Thymus (tissue), 14 donors: Measurements from ENCODE around the gene NDUFS6. TPM values are rescaled to one million over a fixed set of nuclear protein-coding genes. Genes with fewer than 3 reads are reported as not detected.

Source experiments
- DNase-seq, 9 donors: peaks; one replicate each; pipeline ENCODE4 v3.0.0-alpha.2; 2013; ENCODE audit warnings: low spot score in 9 of 9, low read depth in 6 of 9, missing footprints in 1 of 9
- H3K27ac ChIP-seq, 2 donors: one replicate each; pipeline ENCODE4 v1.5.1; 2013; ENCODE audit warnings: control low read depth in 1 of 2, low read depth in 1 of 2, low read length in 1 of 2, mild to moderate bottlenecking in 1 of 2, moderate library complexity in 1 of 2
- H3K27me3 ChIP-seq, 2 donors: one replicate each; pipeline ENCODE4 v1.5.1; 2013; ENCODE audit warnings: low read length in 1 of 2; ENCODE audit not compliant: control insufficient read depth in 2 of 2, insufficient read depth in 1 of 2
- H3K36me3 ChIP-seq, 2 donors: one replicate each; pipeline ENCODE4 v1.5.1; 2013; ENCODE audit warnings: low read length in 1 of 2, mild to moderate bottlenecking in 1 of 2, moderate library complexity in 1 of 2; ENCODE audit not compliant: control insufficient read depth in 2 of 2, insufficient read depth in 2 of 2
- H3K4me1 ChIP-seq, 2 donors: one replicate each; pipeline ENCODE4 v1.5.1; 2013; ENCODE audit warnings: low read length in 2 of 2; ENCODE audit not compliant: control insufficient read depth in 2 of 2, insufficient read depth in 2 of 2
- H3K4me3 ChIP-seq, 2 donors: one replicate each; pipeline ENCODE4 v1.5.1; 2013; ENCODE audit warnings: low read length in 2 of 2, control low read depth in 1 of 2, mild to moderate bottlenecking in 1 of 2
- H3K9me3 ChIP-seq, 2 donors: one replicate each; pipeline ENCODE4 v1.5.1; 2013; ENCODE audit warnings: low read length in 1 of 2, mild to moderate bottlenecking in 1 of 2; ENCODE audit not compliant: control insufficient read depth in 2 of 2, insufficient read depth in 1 of 2
- WGBS: extraction: QIAGEN DNeasy Blood & Tissue Kit; methylation state at CpG from one replicate; pipeline ENCODE4 v1.1.7; 2013; 5-methylcytosine and 5-hydroxymethylcytosine counted together
- long read RNA-seq, 10 donors: transcript quantifications; one replicate each; lab custom pipeline, GENCODE V29; 2026
- polyA plus RNA-seq: library from polyadenylated mRNA; stranded (reverse); fragments of 200-250 nt; gene quantifications from one replicate; pipeline ENCODE4 v1.2.3, GENCODE V29; 2013
- total RNA-seq: library from RNA; stranded (reverse); fragments of 120-200 nt; gene quantifications from one replicate; pipeline ENCODE4 v1.2.4, GENCODE V29; 2013
- donor health status: healthy.

Gene NDUFS6
- total RNA-seq, result 42.8 TPM
- 55.0 TPM for polyA plus RNA-seq
- long read RNA-seq, donor 1, transcript NDUFS6-201 (4 exons, 1,082 nt), result major isoform, 8 of 8 reads
- long read RNA-seq, donor 1, partial matches to known transcripts, result 0 of 8 reads
- long read RNA-seq, donor 1, other reads (novel, unspliced or antisense), result 0 of 8 reads
- long read RNA-seq, donor 2, result 0 reads
- long read RNA-seq, donor 3, transcript NDUFS6-201 (4 exons, 1,082 nt), result major isoform, 114 of 152 reads
- long read RNA-seq, donor 3, partial matches to known transcripts, result 27 of 152 reads
- long read RNA-seq, donor 3, other reads (novel, unspliced or antisense), result 8 of 152 reads
- long read RNA-seq, donor 4, transcript NDUFS6-201 (4 exons, 1,082 nt), result major isoform, 31 of 44 reads
- long read RNA-seq, donor 4, partial matches to known transcripts, result 12 of 44 reads
- long read RNA-seq, donor 4, other reads (novel, unspliced or antisense), result 0 of 44 reads
- long read RNA-seq, donor 5, transcript NDUFS6-201 (4 exons, 1,082 nt), result major isoform, 98 of 150 reads
- long read RNA-seq, donor 5, partial matches to known transcripts, result 42 of 150 reads
- long read RNA-seq, donor 5, other reads (novel, unspliced or antisense), result 6 of 150 reads
- long read RNA-seq, donor 6, transcript NDUFS6-201 (4 exons, 1,082 nt), result major isoform, 53 of 65 reads
- long read RNA-seq, donor 6, partial matches to known transcripts, result 5 of 65 reads
- long read RNA-seq, donor 6, other reads (novel, unspliced or antisense), result 5 of 65 reads
- long read RNA-seq, donor 7, transcript NDUFS6-201 (4 exons, 1,082 nt), result major isoform, 43 of 66 reads
- long read RNA-seq, donor 7, partial matches to known transcripts, result 22 of 66 reads
- long read RNA-seq, donor 7, other reads (novel, unspliced or antisense), result 0 of 66 reads
- long read RNA-seq, donor 8, transcript NDUFS6-201 (4 exons, 1,082 nt), result major isoform, 24 of 29 reads
- long read RNA-seq, donor 8, partial matches to known transcripts, result 5 of 29 reads
- long read RNA-seq, donor 8, other reads (novel, unspliced or antisense), result 0 of 29 reads
- long read RNA-seq, donor 9, transcript NDUFS6-201 (4 exons, 1,082 nt), result major isoform, 41 of 51 reads
- long read RNA-seq, donor 9, partial matches to known transcripts, result 5 of 51 reads
- long read RNA-seq, donor 9, other reads (novel, unspliced or antisense), result 5 of 51 reads
- long read RNA-seq, donor 10, transcript NDUFS6-201 (4 exons, 1,082 nt), result major isoform, 47 of 59 reads
- long read RNA-seq, donor 10, partial matches to known transcripts, result 12 of 59 reads
- long read RNA-seq, donor 10, other reads (novel, unspliced or antisense), result 0 of 59 reads

DNA sequence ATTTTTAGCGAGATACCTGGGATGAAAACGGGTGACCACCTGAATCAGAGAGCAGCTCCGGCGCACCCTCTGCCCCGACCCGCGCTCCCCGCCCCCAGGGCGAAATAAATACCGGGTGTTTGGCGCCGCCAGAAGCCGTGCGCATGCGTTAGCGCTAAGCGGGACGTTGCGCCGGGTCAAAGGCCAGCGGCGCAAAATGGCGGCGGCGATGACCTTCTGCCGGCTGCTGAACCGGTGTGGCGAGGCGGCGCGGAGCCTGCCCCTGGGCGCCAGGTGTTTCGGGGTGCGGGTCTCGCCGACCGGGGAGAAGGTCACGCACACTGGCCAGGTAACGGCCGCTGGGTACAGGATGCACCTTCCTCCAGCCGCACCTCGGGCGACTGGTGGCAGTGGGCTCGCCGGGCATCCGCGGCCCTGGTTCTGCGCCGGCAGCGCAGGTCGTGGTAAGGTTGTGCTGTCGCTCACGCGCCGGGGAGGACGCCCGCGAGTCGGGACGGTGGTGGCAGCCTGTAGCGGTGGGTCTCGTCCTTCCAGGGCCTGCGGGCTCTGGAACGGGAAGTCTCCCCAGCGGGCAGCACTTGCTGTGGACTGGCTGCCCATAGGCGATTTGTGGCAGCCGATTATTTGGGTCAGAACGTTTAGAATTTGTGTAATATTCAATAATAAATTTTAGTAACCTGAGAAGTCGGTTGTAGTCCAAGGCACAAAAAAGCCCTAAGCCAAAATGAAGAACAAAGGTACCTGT lies at the start of gene NDUFS6:
Gene NDUFS6 (plus strand): TSS at position 186 of the 745 bp plus-strand sequence. CDS start 11 bp downstream, at position 197.
- no peaks in the 10 kb centered on the region for H3K9me3 ChIP-seq
- under 1% methylated on average over 69 of the region's 69 CpGs for WGBS

DNA sequence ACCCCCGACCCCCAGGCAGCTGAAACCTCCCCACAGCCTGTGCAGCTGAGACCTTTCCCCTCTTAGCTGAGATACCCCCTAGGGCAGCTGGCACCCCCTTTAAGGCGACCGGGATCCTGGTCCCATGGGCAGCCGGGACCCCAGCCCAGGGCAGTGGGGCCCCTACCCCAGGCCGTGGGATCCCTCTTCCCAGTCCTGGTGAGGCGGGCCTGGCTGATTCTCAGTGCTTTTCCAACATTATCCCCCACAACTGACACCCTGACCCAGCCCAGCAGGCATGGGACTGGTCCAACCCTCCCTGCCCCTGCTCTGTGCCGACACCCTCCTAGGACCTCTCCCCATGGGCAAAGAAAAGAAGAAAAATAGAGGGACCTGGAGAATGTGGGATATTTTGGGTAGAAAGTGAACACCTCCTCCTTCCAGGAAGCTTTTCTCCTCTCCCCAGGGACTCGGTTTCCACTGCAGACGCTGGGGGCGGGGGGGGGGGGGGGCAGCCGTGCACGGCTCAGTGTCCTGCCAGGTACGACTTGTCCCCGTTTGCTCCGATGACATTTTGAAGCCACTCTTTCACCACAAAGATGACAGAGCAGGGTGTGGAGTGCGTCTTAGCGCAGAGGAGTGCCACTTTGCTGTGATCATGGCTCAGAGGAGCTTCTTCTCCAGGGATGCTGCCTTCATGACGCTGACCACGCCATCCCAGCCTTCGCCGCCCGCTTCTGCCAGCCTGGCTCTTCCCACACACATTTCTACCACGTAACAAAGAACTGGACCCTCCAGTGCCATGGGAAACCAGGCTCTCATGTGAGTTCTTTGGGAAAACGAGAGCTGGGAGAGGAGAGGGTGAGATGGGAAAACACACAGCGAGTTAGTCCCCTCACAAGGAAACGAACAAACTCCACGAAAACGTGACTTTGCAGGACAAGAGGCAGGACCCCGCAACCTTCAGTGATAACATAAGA lies 49.1 kb upstream of the NDUFS6 start:
- DNase-seq, result no peak
- Histone ChIP-seq H3K27ac (no peak overlapping the region), H3K4me1 (no peaks in the 10 kb centered on the region), H3K36me3 (no peaks in the 10 kb centered on the region), H3K4me3 (no peak overlapping the region), H3K9me3 (no peaks in the 10 kb centered on the region), H3K27me3 (peaks cover 0 to 10% of the 10 kb centered on the region in 2 donors)
- WGBS, result 89% methylated on average over 29 of the region's 29 CpGs

More for the DNA sequence above, at the start of gene NDUFS6:
- peaks cover 50 to 52% of the 10 kb centered on the region in 2 donors for H3K36me3 ChIP-seq
- no peaks in the 10 kb centered on the region for H3K27me3 ChIP-seq
- H3K4me1 ChIP-seq, result peaks cover 6 to 13% of the 10 kb centered on the region in 2 donors
- DNase-seq, result peak in 8 of 9 donors; percentile 55 to 87 (median 74)
- peak within 1 kb of the TSS; percentile 82 to 90 for H3K4me3 ChIP-seq
- peak within 1 kb of the TSS; percentile 90 to 97 for H3K27ac ChIP-seq

DNA sequence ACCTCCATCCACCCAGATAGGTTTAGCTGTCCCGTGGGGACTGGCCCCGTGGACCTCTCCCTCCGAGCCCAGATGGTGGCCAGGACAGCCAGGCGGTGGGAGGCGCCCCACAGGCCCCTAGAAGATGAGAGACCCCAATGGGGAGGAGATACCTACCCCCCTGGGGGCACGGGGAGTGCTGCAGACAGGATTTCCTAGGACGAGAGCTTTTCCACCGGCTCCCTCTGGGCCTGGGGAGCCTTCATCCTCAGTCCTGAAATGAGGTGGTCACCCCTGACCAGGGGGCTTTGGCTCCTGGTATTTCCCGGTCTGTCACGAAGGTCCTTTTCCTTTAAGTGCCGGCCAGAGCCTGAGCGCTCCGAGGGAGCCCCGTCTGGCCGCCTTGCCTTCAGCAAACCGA lies 48.3 kb upstream of the NDUFS6 start:
- no peaks in the 10 kb centered on the region for H3K4me1 ChIP-seq

DNA sequence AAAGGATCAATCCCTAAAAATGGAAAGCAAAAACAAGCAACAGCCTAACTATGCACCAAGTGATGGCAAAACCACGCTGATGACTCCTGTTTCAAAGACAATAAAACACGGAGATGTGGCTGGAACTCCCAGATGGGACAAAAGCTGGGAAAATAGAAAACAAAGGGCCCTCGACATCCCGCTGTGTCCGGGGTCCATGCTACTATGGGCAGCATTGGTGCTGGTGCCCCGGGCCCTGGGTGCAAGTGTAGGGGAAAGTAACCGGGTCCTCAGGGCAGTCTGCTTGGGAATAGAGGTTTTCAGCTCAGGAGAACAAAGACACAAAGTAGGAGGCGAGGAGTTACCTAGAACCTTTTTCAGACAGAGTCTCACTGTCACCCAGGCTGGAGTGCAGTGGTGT lies 47.7 kb upstream of the NDUFS6 start:
- no peaks in the 10 kb centered on the region for H3K36me3 ChIP-seq
- no peak overlapping the region for H3K27ac ChIP-seq
- no peak for DNase-seq
- H3K4me3 ChIP-seq, result no peak overlapping the region
- H3K4me1 ChIP-seq, result no peaks in the 10 kb centered on the region
- 80% methylated on average over 8 of the region's 8 CpGs for WGBS
- no peaks in the 10 kb centered on the region for H3K9me3 ChIP-seq
- peaks cover 0 to 10% of the 10 kb centered on the region in 2 donors for H3K27me3 ChIP-seq

More for the DNA sequence above, 48.3 kb upstream of the NDUFS6 start:
- no peak overlapping the region for H3K4me3 ChIP-seq
- no peak for DNase-seq
- 88% methylated on average over 16 of the region's 16 CpGs for WGBS
- peaks cover 0 to 10% of the 10 kb centered on the region in 2 donors for H3K27me3 ChIP-seq
- no peaks in the 10 kb centered on the region for H3K9me3 ChIP-seq
- no peaks in the 10 kb centered on the region for H3K36me3 ChIP-seq
- no peak overlapping the region for H3K27ac ChIP-seq

DNA sequence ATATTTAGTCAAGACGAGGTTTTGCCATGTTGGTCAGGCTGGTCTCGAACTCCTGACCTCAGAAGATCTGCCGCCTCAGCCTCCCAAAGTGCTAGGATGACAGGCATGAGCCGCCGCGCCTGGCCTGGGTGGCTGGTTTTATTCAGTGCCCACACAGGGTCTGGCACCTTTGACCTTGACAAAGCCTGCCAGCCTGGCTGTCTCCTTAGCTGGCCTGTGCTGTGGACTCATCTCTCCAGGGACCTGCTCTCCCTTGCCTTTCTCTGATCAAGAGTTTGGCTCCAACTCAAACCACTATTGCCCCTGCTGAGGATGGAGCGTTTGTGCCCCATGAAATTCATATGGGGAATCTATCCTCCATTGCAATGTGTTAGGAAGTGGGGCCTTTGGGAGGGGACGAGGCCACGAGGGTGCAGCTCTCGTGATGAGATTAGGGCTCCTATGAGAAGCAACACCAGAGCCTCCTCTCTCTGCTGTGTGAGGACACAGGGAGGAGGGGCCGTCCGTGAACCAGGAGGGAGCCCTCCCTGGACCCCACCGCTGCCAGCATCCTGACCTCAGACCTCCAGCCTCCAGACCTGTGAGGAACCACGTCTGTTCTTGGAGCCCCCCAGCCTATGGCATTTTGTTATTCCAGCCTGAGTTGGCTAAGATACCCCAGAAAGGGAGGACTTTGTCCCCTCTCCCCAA lies 46.5 kb upstream of the NDUFS6 start:
- no peak for DNase-seq
- 88% methylated on average over 14 of the region's 14 CpGs for WGBS
- Histone ChIP-seq H3K27me3 (peaks cover 0 to 13% of the 10 kb centered on the region in 2 donors), H3K27ac (no peak overlapping the region), H3K9me3 (no peaks in the 10 kb centered on the region), H3K4me1 (no peaks in the 10 kb centered on the region), H3K36me3 (no peaks in the 10 kb centered on the region), H3K4me3 (no peak overlapping the region)

DNA sequence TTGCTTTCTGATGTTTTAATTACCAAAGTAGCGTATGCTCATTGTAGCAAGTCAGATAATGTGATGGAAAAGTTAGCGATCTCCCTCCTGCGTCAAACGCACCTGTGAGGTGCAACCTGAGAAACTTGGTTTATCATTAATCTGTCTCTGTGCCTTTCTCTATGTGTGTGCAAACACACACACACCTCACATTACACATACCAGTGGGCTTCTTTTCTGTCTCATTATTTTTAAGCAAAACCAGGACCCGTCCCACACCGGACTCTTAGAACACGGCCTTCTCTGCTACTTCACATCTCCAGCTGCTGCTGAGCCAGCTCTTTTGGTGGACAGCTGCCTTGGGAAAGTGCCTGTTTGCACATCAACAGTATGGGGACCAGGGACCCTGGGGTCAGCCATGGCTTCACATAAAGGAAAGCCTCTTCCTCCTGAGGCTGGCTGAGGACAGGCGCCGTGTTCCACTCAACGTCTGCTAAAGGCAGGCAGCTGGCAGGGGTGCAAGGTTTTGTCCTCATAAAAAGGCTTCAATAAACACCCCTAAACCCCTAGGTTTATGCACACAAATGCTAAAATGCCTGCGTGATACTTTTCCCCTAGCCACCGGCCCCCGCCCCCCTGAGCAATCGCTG lies 45.8 kb upstream of the NDUFS6 start:
- no peak for DNase-seq
- no peaks in the 10 kb centered on the region for H3K9me3 ChIP-seq
- no peak overlapping the region for H3K27ac ChIP-seq
- H3K27me3 ChIP-seq, result peaks cover 0 to 13% of the 10 kb centered on the region in 2 donors
- no peak overlapping the region for H3K4me3 ChIP-seq
- 78% methylated on average over 14 of the region's 14 CpGs for WGBS
- no peaks in the 10 kb centered on the region for H3K36me3 ChIP-seq
- no peaks in the 10 kb centered on the region for H3K4me1 ChIP-seq

DNA sequence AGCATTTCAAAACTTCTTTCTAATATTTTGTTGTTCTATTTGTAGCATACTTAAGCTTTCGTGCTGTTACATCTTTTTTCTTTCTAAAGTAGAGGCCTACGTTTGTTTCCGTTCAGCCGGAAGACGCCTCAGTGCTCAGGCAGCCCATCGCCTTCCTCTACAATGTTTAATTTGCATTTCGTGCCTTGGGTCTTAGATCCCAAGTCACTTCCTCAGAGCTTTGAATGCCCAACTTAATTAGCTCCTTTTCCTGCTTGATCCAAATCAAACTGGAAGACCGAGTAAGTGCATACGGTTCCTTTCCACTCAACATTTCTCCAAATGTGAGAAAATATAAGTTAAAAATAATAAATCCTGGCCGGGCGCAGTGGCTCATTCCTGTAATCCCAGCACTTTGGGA lies 44.7 kb upstream of the NDUFS6 start:
- no peak overlapping the region for H3K4me3 ChIP-seq
- DNase-seq, result no peak
- H3K36me3 ChIP-seq, result no peaks in the 10 kb centered on the region
- H3K27me3 ChIP-seq, result peaks cover 0 to 15% of the 10 kb centered on the region in 2 donors
- WGBS, result 60% methylated on average over 11 of the region's 11 CpGs
- no peaks in the 10 kb centered on the region for H3K9me3 ChIP-seq
- no peaks in the 10 kb centered on the region for H3K4me1 ChIP-seq
- no peak overlapping the region for H3K27ac ChIP-seq
